ENCODE data around the gene OSBPL1A. TPM values are rescaled to one million over a fixed set of nuclear protein-coding genes. Genes with fewer than 3 reads are reported as not detected.

Gene OSBPL1A
- total RNA-seq, 4 donors from 2014 or later: 19.1 to 46.7 (median 24.8) TPM

DNA sequence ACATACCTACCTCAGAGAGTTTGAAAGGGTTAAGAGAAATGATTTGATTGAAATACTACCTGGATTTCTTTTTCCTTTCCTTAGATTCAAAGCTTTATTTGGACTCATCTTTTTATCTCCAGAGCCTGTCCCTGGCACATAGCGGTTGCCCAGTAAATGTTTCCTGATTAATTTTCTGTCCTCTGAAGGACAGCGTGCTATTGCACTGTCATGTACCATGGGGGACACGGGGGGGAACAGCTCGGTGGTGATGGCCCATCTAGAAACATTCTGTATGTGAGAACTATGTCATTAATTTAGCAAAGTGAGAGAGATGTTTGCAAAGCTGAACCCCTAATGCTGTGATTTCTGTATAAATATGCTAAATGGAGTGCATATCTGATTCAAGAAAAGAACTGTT, 285.2 kb downstream of the OSBPL1A start:
- intact Hi-C loops (cut with DNase I; ENCODE audit: low total_unique reads): no loop called here
- TF ChIP-seq POLR2A (IDR thresholded peaks at IDR 0.05): no peak
- TF ChIP-seq, protein P1, sequence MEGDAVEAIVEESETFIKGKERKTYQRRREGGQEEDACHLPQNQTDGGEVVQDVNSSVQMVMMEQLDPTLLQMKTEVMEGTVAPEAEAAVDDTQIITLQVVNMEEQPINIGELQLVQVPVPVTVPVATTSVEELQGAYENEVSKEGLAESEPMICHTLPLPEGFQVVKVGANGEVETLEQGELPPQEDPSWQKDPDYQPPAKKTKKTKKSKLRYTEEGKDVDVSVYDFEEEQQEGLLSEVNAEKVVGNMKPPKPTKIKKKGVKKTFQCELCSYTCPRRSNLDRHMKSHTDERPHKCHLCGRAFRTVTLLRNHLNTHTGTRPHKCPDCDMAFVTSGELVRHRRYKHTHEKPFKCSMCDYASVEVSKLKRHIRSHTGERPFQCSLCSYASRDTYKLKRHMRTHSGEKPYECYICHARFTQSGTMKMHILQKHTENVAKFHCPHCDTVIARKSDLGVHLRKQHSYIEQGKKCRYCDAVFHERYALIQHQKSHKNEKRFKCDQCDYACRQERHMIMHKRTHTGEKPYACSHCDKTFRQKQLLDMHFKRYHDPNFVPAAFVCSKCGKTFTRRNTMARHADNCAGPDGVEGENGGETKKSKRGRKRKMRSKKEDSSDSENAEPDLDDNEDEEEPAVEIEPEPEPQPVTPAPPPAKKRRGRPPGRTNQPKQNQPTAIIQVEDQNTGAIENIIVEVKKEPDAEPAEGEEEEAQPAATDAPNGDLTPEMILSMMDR (IDR thresholded peaks at IDR 0.05): no peak

More for the DNA sequence above, 285.2 kb downstream of the OSBPL1A start:
- 88 to 91% methylated on average over 4 of the region's 4 CpGs for WGBS, 2 donors
- DNase-seq (ENCODE audit: low spot score in 2 of 2): no peak
- no peak overlapping the region for H3K4me3 ChIP-seq (ENCODE audit: low read depth, poor library complexity, severe bottlenecking)

Small RNA genes within 50 kb of the gene (microRNA-seq; reads per million reads assigned to microRNA genes)
- 9.5 to 10.8 reads per million in 2 donors for gene MIR320C2 (ENCODE audit: borderline number of aligned reads in 1 of 2, borderline replicate concordance in 2 of 2)

Other genes with a start within 250 kb of the OSBPL1A start
- gene IMPACT, start 28.8 kb upstream of the OSBPL1A start, total RNA-seq: 10 to 100 TPM; 13.8 to 20.5 (median 14.9) TPM
- under 1 TPM in 2 of 4 donors, not detected in 2; 0.06 to 0.07 TPM for gene HRH4, start 62.8 kb upstream of the OSBPL1A start, total RNA-seq

Data from lower leg skin (tissue), 4 donors.